GM18517 (cell line): ENCODE data around the gene LRMDA.
A peak's percentile ranks its signal among the peaks of the same experiment; 100 is the strongest.

Experiments used
- ATAC-seq: cut with Tn5 transposase; IDR thresholded peaks from one replicate; pipeline ENCODE4 v1.9.1; 2021; ENCODE audit warnings: mild to moderate bottlenecking, moderate library complexity; ENCODE audit not compliant: unreplicated experiment

The LRMDA gene

DNA sequence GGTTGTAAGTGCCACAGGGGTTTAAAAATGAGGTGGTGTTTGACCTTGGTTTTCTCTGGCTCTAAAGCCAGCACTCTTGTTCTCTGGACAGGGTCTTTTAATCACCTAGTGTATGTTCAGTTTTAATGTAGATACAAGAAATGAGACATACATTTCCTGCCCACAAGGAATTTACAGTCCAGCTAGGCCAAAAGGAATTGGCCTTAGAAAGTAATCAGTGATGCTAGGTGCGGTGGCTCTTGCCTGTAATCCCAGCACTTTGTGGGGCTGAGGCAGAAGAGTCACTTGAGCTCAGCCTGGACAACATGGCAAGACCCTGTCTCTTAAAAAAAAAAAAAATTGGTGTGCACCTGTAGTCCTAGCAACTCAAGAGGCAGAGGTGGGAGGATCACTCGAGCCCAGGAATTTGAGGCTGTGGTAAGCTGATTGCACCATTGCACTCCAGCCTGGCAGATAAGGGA lies 100.2 kb downstream of the LRMDA start:
- no peak for ATAC-seq

DNA sequence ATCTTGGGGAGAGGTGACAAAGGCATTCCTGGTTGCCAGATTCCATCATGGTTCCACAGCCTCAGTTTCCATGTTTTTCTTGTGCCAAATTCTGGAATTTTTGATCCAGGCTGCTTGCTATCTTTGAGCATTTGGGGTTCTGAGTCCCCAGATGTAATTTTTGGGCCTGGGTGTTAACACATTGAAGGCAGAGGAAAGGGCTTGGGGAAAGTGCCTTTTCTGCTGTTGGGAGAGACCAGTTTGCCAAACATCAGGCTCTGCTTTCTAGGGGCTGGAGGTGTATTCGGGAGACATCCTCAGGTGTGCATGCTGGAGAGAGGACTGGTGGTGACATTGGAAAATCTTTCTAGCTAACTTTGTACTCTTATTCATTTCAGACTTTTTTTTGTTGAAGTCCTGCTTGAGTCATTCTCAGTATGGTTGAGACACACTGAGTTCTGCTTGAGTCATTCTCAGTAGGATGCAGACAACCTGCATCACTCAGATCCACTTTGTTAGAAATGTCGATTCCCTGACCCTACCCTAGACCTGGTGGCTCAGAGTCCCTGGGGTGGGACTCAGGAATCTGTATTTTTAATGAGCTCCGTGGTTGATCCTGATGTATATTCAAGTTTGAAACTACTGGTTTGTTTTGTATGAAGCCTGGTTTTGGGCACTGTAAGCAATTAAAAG lies 101.0 kb downstream of the LRMDA start:
- ATAC-seq = no peak

DNA sequence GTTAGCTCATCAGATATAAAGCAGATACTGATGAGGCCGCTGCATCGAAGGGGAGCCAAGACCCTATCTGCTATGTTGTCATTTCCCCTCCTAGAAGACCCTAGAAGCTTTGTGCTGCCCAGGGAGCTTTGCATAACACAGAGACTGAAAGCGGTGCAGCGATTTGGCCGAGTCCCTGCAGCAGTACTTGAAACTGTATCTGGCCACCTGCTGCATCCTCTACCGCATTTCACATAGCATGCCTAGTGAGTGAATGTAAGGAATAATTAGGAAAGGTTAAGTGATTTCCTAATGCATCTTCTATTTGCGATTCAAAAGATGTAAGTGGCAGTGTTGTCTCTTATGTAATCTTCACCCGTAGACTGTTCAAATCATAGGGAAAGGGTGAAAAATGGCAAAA lies 106.7 kb downstream of the LRMDA start:
- ATAC-seq = no peak

DNA sequence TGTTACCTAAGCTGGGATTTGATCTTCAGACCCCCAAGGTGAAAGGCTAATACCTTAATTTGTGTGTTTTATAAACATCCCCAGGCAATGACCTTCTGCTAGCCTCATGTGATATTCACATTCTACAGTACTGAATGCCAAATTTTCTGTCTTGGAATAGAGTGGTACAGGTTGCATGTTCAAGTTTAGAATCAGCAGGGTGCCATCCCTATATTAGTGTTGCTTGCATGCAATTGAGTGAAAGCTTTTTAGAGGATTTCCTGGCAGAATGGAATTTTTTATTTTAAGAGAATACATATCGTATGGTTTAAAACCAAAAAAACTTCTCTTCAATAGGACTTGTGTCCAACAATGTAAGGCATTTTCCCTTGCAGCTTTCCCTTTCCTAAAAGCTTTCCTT lies 107.3 kb downstream of the LRMDA start:
- no peak for ATAC-seq

DNA sequence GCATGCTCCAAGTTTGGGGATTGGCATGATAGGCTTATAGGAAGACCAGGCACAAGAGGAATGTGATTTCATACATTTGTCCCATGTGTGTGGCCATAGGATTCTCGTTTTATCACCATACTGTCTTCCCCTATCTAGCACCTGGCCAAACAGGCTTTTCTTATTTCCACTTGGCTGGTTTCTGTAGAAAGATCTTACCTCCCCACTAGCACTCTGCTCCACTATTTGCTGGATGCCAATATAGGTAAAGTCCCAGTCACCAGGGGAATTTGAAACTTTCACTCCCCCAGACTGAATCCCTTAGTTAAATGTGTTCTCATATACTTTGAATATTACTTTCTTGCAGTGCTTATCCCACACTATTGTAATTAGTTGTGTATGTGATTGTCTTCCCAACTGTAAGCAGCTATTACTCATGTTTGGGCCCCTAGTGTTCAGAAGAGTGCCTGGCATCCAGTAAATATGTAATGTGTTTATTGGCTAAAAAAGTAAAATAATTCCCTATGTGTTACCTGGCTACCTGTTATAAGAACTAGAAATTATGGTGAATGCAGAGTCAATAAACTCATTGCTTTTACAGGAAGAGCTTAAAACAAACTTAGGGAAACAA lies 109.0 kb downstream of the LRMDA start:
- ATAC-seq = peak; percentile 64

DNA sequence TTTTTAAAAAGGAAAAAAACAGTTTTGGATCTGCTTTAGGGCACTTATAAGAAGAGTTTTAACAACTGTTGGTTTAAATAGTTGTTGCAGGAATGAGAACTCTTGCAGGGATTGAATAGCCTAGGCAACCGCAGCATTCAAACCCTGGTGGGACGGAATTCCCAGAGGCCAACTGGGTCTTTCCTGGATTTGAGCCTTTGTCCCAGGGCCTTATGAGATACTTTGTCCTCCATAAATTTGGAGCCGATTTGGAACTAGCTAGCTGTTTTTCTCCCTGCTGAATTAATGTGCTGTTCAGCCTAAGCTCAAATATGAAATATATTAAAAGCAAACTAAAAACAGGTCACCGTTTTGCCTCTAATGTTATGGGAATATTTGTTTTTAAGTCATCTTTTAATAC lies 109.6 kb downstream of the LRMDA start:
- no peak for ATAC-seq

DNA sequence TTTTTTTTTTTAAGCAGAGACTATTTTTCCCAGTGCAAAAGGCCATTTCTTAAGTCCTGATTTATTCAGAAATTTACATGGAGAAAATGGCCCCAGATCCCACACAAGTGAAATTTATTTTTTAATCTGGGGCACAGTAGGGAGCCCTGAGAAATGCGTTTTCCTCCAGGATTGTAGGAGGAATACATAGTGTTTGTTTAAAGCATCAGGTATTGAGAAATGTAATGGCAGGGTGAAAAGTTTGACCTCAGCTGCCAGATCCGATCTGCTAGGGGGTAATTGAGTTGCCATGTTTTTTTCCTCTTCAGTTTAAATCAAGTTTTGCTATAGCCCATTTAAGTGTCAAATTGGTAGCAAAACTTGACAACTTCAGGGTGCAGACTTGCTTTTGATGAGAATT lies 110.0 kb downstream of the LRMDA start:
- ATAC-seq = no peak

DNA sequence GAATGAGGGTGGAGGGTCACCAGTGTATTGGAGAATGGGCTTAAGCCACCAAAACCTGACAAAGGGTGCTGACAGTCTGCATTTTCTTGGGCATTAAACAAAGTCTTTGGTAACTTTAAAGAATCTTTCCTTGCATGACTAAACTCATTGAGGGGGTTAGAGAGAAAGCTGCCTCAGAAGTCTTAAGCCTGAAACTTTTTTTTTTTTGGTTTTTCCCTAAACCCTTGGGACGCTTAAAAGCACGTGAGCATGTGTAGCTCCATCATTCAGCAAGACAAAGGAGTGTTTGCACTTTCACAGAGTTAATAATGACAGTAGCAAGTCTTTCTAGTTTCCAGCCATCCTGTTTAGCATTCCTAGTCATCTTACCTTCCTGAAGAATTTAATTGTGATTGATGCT lies 110.7 kb downstream of the LRMDA start:
- ATAC-seq = no peak

DNA sequence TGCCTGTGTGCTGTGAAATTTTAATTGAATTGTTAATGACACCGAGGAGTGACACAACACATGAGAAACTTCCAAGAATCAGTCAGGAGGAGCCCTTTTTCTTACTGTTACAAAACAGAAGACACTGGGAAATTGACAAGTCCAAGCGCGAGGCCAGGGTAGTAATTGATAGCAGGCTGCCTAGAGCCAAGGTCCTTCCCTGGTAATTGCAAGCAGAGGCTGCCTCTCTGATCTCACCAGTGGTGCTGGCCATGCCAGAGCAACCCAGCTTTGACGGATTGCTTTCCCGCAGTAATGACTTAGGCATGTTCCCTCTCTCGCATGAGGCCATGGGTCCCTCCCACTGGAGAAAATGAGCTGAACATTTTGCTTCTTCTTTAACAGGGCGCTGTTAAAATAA lies 111.5 kb downstream of the LRMDA start:
- no peak for ATAC-seq

DNA sequence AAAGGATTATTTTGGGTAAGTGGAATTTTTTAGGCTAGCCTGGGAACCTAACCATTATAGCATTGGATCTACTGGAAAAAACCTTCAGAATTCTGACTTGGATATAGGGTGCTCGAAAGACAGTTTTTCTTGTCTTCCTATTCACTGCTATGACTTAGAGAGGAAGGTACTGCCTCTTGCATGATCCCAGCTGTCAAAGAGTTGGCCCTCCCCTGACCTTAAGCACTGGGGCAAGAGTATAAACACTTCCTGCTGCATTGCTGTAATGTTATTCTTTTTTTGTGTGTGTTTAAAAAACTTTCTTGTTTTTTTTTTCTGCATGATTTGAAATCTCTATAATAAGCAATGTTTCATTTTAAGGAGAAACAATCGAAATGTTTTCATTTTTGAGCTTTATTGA lies 113.0 kb downstream of the LRMDA start:
- no peak for ATAC-seq

DNA sequence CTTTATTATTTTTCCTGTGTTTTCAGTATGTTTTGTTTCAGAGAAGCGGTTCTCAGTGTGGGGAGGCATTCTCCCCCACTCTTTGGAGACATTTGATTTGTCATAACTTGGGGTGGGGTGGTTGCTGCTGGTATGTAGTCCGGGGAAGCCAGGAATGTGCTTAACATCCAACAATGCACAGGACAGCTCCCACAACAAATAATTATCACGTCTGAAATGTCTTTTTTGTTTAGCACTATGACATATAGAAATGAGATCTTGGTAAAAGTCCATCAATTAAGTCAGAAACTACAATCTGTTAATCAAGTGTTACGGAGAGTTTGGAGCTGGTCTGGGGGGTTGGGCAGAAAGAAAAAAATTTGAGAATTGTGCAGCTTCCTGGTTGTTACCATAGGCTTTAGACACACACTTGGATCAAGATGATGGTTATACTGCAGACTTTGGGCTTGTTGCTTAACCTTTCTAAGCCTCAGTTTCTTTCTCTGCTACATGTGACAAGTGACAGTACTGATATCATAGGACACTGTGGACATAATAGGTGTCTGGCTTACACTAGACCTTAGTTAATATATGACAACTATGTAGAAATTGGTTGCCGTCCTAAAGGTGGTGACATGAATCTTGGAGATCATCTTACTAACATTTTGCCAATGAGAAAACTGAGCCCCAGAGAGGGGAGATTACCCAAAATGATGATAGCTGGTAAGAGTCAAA lies 113.7 kb downstream of the LRMDA start:
- no peak for ATAC-seq

DNA sequence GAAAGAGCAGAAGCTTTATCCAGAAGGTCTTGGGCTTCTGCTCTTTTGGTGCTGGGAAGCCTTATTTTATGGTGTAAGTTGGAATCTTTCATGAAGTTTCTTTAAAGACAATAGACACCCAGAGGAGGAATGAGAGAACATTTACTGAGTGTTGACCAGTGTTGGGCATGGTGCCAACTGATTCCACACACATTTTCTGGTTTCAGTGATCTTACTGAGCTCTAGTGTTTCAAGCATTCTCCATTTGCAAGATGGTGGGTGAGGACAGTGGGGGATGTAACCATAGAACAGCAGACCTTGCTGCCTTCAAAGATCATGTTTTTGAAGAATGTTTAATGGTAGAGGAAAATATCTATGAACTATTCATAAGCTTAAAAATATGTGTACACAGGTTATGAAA lies 114.6 kb downstream of the LRMDA start:
- ATAC-seq = no peak

DNA sequence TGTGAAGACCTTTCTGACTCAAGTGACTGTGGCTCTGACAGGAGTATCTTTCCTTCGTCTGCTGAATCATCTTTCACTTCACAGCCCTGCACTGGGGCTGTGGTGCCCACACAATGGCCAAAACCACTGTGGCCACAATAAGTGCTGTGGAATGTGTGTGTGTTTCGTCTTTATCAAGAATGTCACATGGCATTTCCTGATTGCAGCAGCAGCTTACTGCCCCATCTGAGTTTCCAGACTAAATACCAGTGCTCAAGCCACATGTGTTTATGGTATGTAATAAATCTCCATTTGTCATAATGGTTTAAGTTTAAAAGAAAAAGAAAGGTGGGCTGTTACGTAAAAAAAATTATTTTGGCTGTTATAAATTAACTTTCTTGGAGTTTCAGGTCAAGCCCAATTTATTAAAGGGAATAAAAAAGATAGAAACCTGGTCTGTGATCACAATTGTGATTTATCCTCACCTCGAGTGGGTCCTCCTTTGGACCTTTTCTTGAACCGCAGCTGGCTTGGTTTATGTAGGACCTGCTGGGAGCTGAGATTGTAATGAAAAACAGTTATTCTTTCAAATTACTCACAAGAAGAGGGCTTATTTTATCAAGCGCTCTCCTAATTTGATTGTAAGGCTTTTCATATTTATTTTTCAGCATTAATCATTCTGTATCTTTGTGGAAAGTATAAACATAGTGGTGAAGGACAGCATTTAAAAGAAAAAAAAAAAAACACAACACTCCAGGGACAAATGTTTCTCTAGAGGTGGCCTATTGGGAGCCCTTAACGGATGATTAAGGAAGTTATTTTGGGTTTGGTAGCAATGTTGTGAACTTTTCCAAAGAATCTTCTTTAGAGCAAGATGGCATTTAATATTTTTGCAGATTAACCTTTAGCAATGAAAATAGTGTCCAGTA lies 116.2 kb downstream of the LRMDA start:
- no peak for ATAC-seq

DNA sequence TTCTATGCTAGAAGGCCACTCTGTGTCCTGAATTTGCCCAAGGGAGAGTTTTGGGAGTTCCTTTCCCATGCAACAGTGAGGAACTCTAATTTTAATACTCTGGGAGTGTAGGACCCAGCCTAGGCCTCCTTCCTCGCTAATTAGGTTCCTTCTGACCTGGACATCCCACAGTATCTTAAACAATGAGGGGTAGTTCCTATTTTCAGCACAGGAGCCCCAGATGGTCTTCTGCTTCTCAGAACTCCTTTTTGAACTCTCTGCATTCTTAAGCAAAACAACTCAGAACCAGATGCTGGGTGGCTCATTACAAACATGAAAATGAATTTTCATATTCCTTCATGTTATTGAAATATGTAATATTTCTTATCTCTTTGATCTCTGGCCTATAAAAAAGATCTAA lies 116.9 kb downstream of the LRMDA start:
- no peak for ATAC-seq

DNA sequence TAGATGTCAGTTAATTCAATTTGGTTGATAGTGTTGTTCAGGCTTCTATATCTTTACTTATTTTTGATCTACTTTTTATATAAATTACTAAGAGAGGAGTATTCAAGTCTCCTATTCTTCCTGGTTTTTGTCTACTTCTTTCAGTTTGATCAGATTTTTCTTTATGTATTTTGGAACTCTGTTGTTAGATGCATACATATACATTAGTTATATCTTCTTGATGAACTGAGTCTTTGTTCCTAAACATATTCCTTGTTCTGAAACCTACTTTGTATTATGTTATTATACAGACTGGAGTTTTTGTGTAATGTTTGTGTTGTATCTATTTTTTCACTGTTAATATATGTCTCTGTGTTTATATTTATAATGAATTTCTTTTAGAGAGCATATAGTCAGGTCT lies 118.8 kb downstream of the LRMDA start:
- ATAC-seq = no peak

DNA sequence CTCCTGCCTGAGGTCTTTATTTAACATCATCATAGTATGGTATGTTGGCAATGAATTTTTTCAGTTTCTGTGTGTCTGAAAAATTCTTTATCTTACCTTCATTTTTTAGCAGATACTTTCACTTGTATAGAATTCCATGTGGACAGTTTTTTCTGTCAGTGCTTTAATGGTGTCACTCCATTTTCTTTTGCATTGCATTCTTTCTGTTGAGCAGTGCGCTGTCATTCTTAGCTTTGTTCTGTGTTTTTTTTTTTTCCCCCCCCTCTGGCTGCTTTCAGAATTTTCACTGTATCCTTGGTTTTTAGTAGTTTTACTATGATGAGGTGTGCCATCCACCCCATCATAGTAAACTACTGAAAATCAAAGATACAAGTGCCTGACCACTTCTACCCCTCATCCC lies 120.7 kb downstream of the LRMDA start:
- ATAC-seq = no peak

DNA sequence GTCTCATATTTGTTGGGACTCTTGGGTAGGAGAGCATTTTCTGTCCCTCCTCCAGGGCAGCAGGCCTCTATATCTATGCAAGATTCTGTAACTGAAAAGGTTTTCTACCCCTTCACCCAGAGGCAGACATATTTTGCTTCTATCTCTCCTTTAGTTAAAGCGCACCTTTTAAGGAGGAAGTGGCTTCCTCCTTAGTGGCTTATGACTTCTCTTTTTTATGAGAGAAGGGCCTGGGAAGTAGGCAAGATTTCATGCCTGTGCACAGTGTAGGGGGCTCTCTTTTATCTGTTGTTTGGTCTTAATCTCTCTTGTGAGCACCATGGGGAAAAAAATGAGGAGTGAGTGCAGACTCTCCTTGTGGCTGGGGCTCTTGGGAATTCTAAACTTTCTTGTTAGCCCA lies 122.1 kb downstream of the LRMDA start:
- ATAC-seq = no peak

DNA sequence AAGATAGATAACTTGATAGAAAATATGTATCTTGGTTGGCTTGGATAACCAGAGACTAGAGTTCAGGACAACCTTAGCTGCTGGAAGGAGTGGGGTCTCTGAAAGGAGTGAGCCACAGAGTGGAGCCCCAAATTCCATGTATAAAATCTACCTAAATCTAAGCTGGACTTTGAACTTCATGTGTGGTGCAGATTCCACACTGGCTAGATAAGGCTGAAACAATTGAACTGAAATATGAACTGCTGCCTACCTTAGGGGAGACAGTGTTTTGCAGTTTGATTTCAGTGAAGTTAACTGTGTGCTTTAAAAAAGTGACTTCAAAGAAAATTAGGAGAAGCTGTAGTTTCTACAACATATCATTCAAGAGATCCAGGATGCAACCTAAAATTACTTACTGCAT lies 123.9 kb downstream of the LRMDA start:
- ATAC-seq = no peak

DNA sequence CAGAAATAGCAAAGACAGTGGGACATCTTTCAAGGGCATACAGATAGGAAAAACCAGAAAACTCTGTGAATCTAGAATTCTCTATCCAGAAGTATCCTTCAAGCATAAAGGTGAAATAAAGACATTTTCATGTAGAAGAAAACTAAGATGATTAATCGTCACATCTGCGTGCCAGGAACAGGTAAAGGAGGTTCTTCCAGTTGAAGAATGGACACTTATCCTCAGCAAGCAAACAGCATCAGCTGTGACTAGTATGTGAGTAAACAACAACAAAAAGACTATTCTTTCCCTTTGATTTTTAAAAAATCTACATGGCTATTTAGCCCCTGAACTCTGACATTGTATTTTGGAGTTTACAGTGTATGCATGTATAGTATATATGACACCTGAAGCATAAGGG lies 124.9 kb downstream of the LRMDA start:
- no peak for ATAC-seq

DNA sequence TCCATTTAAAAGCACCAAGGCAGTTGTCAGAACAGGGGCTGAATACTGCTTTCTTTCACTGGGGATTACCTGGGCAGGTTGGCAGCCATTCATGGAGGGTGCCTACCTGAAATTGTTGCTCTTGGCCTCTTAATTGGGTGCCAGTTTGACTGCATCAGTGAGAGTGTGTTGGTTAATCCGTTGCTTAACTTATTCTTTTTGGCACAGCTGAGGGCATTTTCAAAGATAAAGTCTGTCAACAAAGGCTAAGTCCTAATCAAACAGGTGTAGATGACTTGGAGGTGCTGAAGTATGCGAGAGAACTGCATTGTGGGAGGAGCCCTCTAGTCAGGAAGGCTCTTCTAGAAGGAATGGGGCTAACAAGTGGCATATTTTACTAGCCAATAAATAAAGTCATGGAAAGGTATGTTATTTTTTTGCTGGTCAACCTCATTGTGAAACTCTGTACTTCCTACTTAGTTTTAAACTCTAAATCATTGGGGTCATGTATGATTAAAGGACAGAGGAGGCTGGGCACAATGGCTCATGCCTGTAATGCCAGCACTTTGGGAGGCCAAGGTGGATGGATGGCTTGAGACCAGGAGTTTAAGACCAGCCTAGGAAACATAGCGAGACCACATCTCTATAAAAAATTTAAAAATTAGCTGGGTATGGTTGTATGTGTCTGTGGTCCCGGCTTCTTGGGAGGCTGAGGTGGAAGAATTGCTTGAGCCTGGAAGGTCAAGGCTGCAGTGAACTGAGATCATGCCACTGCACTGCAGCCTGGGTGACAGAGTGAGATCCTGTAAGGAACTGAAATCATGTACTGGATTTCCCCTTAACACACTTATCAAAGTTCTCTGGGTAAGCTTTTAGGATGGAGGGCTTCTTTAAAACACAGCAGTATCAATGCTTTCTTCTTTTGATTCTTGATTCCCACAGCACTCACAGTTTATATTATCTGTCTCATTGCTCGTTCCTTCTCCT lies 134.1 kb downstream of the LRMDA start:
- ATAC-seq = peak; percentile 67
